A549 (cell line): ENCODE data around the gene CACNA1G. TPM values are rescaled to one million over a fixed set of nuclear protein-coding genes. Genes with fewer than 3 reads are reported as not detected.
A peak's percentile ranks its signal among the peaks of the same experiment; 100 is the strongest.

Experiments
- ATAC-seq, 2 experiments: fragments of 200-7000 bp in 1 of 2; fragments of >200 bp in 1 of 2; cut with Nextera tagmentation in 1 of 2; cut with Tn5 transposase in 1 of 2; 3 replicates each; pipeline versions ENCODE4 v1.8.0 to v1.9.1; 2018 to 2020; ENCODE audit warnings: mild to moderate bottlenecking in 1 of 2, moderate library complexity in 1 of 2
- CTCF ChIA-PET: fragments of 300-600 bp; sonication (Branson Sonifier 250); formaldehyde crosslinking; extraction: SDS; loops from one replicate; lab custom pipeline; 2021; ENCODE audit warnings: antibody characterized with exemption, inconsistent platforms; lab: Yijun Ruan, JAX
- POLR2A ChIA-PET: fragments of 350-600 bp; formaldehyde crosslinking; extraction: SDS; loops from one replicate; lab custom pipeline; 2021; ENCODE audit warnings: antibody characterized with exemption, inconsistent platforms; lab: Yijun Ruan, JAX
- DNase-seq, 2 experiments: peaks; one replicate each; pipeline versions ENCODE4 v3.0.0 to v3.0.0-alpha.2; 2011 to 2016; ENCODE audit warnings: low read depth in 1 of 2, low spot score in 1 of 2
- FAIRE-seq: peaks from 2 replicates; lab custom pipeline; 2011; peaks lifted over from hg19 to GRCh38; lab: Jason Lieb, UNC
- H3K27ac ChIP-seq, 2 experiments: fragments of >200 bp; sonication (Bioruptor Twin); formaldehyde crosslinking; 3 replicates each; pipeline ENCODE4 v1.5.1; 2016 to 2017
- H3K4me1 ChIP-seq: fragments of >200 bp; sonication (Bioruptor Twin); formaldehyde crosslinking; 3 replicates; pipeline ENCODE4 v1.6.1; 2016
- H3K4me2 ChIP-seq: fragments of >200 bp; sonication (Bioruptor Twin); formaldehyde crosslinking; 3 replicates; pipeline ENCODE4 v1.6.1; 2016
- H3K4me3 ChIP-seq: fragments of >200 bp; sonication (Bioruptor Twin); formaldehyde crosslinking; 3 replicates; pipeline ENCODE4 v1.5.1; 2016
- H3K9me3 ChIP-seq: fragments of >200 bp; sonication (Bioruptor Twin); formaldehyde crosslinking; 3 replicates; pipeline ENCODE4 v1.6.1; 2016
- BCL3 ChIP-seq: fragments of >200 bp; sonication (Bioruptor Twin); formaldehyde crosslinking; IDR thresholded peaks from 3 replicates; pipeline ENCODE4 v1.6.1; 2016
- CBX8 ChIP-seq: fragments of 200-600 bp; sonication (generic); IDR thresholded peaks from 2 replicates; pipeline ENCODE4 v1.6.1; 2016
- E2F6 ChIP-seq: IDR thresholded peaks from 2 replicates; pipeline ENCODE4 v1.6.1; 2012; ENCODE audit warnings: low read depth, borderline replicate concordance
- EP300 ChIP-seq, 2 experiments: fragments of >200 bp; sonication (Bioruptor Twin); formaldehyde crosslinking; IDR thresholded peaks; 2 replicates in 1 of 2; 3 replicates in 1 of 2; pipeline ENCODE4 v1.6.1; 2016 to 2017
- FOSB ChIP-seq: fragments of 250-450 bp; sonication (Bioruptor Pico); IDR thresholded peaks from 2 replicates; pipeline ENCODE4 v1.5.0; 2020; ENCODE audit warnings: mild to moderate bottlenecking, moderate library complexity
- FOXS1 ChIP-seq: fragments of 250-450 bp; sonication (Bioruptor Pico); IDR thresholded peaks from 2 replicates; pipeline ENCODE4 v1.5.0; 2020; ENCODE audit warnings: mild to moderate bottlenecking, moderate library complexity
- HOXB13 ChIP-seq: fragments of 250-450 bp; sonication (Bioruptor Pico); IDR thresholded peaks from 2 replicates; pipeline ENCODE4 v1.5.0; 2020; ENCODE audit warnings: low read depth, mild to moderate bottlenecking, moderate library complexity
- HOXB5 ChIP-seq: fragments of 250-450 bp; sonication (Bioruptor Pico); IDR thresholded peaks from 2 replicates; pipeline ENCODE4 v1.5.0; 2020; ENCODE audit warnings: mild to moderate bottlenecking, moderate library complexity
- JUN ChIP-seq, 2 experiments: fragments of >200 bp; sonication (Bioruptor Twin); formaldehyde crosslinking; IDR thresholded peaks; 2 replicates in 1 of 2; 3 replicates in 1 of 2; pipeline ENCODE4 v1.6.1; 2016 to 2017
- MAFK ChIP-seq: fragments of 450-650 bp; IDR thresholded peaks from 2 replicates; pipeline ENCODE4 v1.6.1; 2014; ENCODE audit not compliant: partially characterized antibody
- MAZ ChIP-seq: fragments of 150-350 bp; IDR thresholded peaks from 2 replicates; pipeline ENCODE4 v1.6.1; 2014; ENCODE audit warnings: antibody characterized with exemption, low read depth, low read length, borderline replicate concordance
- NPAS2 ChIP-seq: fragments of 250-450 bp; sonication (Bioruptor Pico); IDR thresholded peaks from 2 replicates; pipeline ENCODE4 v1.8.0; 2022; ENCODE audit warnings: mild to moderate bottlenecking, moderate library complexity, borderline replicate concordance
- PHF8 ChIP-seq: fragments of 200-600 bp; sonication (generic); IDR thresholded peaks from 2 replicates; pipeline ENCODE4 v1.6.1; 2016; ENCODE audit warnings: low read depth, mild to moderate bottlenecking, antibody characterized with exemption, moderate library complexity, borderline replicate concordance
- POLR2A ChIP-seq: IDR thresholded peaks from 2 replicates; pipeline ENCODE4 v1.6.1; 2012; ENCODE audit warnings: mild to moderate bottlenecking, low read length
- RARB ChIP-seq: fragments of 250-450 bp; sonication (Bioruptor Pico); IDR thresholded peaks from 2 replicates; pipeline ENCODE4 v1.8.0; 2021; ENCODE audit warnings: mild to moderate bottlenecking, moderate library complexity
- RCOR1 ChIP-seq: fragments of 150-350 bp; IDR thresholded peaks from 2 replicates; pipeline ENCODE4 v1.6.1; 2014; ENCODE audit warnings: antibody characterized with exemption, low read length, low read depth
- RFX5 ChIP-seq: fragments of 450-650 bp; IDR thresholded peaks from 2 replicates; pipeline ENCODE4 v1.7.1; 2014; ENCODE audit warnings: antibody characterized with exemption, mild to moderate bottlenecking, moderate library complexity
- RNF2 ChIP-seq: fragments of 200-600 bp; sonication (generic); IDR thresholded peaks from 2 replicates; pipeline ENCODE4 v1.6.1; 2016; ENCODE audit warnings: low read depth, mild to moderate bottlenecking, antibody characterized with exemption, moderate library complexity, borderline replicate concordance
- SMC3 ChIP-seq: fragments of >200 bp; sonication (Bioruptor Twin); formaldehyde crosslinking; IDR thresholded peaks from 3 replicates; pipeline ENCODE4 v1.6.1; 2018; ENCODE audit warnings: inconsistent platforms
- SREBF2 ChIP-seq: fragments of 450-650 bp; IDR thresholded peaks from 2 replicates; pipeline ENCODE4 v1.6.1; 2014; ENCODE audit warnings: mild to moderate bottlenecking, moderate library complexity
- TFCP2L1 ChIP-seq: fragments of 250-450 bp; sonication (Bioruptor Pico); IDR thresholded peaks from 2 replicates; pipeline ENCODE4 v1.5.0; 2021; ENCODE audit warnings: mild to moderate bottlenecking
- ZC3H11A ChIP-seq: fragments of 450-650 bp; IDR thresholded peaks from 2 replicates; pipeline ENCODE4 v1.6.1; 2014; ENCODE audit warnings: antibody characterized with exemption, mild to moderate bottlenecking
- WGBS: methylation state at CpG from one replicate; pipeline ENCODE4 v1.1.6; 2017; ENCODE audit errors: missing lambda C conversion rate; 5-methylcytosine and 5-hydroxymethylcytosine counted together
- polyA plus RNA-seq, 4 experiments: library from polyadenylated mRNA; depleted of rRNA in 3 of 4; stranded (reverse); fragments of >200 nt; fragmentation: RNase III in 1 of 4; extraction: RNeasy Plus Mini Kit Qiagen cat#74134 plus additional on column Dnase treatment in 1 of 4; gene quantifications; 2 replicates in 3 of 4; 3 replicates in 1 of 4; pipeline ENCODE4 v1.2.3, GENCODE V29; 2011 to 2017
- TF ChIP-seq, protein P1 (sequence below): fragments of 450-650 bp; IDR thresholded peaks from 2 replicates; pipeline ENCODE4 v1.6.1; 2014; ENCODE audit warnings: antibody characterized with exemption

The CACNA1G gene
- polyA plus RNA-seq, 2 of the 4 experiments (the other 2 are of a cell fraction): 4.0 to 8.9 TPM

- 3% methylated on average over 26 of the region's 88 CpGs for WGBS
- TF ChIP-seq RNF2 (peak; percentile 97), RARB (no peak)
- TF ChIP-seq, all 56 proteins: peak for 1
- no peak for DNase-seq
- Histone ChIP-seq H3K9me3 (no peaks in the 10 kb centered on the region), H3K4me2 (peak overlapping the region; percentile 96), H3K4me1 (peaks cover 37% of the 10 kb centered on the region), H3K4me3 (peak overlapping the region; percentile 69), H3K27ac (peak overlapping the region; percentile 59 to 88)
- FAIRE-seq: no peak
- no peak; a peak in 1 of 6 replicates for ATAC-seq
- CTCF ChIA-PET: interaction anchor here (0.7 to 8.1 kb wide), 12 partner anchors 10 to 144 kb away, joined by 3 to 99 read pairs (median 6); partner anchors contain the start of gene SPATA20
- POLR2A ChIA-PET: interaction anchor here (0.6 to 3.7 kb wide), 11 partner anchors 9 to 196 kb away, joined by 3 to 42 read pairs (median 7); partner anchors contain the start of genes ABCC3 and LUC7L3
Observed at GRCh38 chr17:50560931-50561745, 623 bp downstream of the CACNA1G start.

DNA sequence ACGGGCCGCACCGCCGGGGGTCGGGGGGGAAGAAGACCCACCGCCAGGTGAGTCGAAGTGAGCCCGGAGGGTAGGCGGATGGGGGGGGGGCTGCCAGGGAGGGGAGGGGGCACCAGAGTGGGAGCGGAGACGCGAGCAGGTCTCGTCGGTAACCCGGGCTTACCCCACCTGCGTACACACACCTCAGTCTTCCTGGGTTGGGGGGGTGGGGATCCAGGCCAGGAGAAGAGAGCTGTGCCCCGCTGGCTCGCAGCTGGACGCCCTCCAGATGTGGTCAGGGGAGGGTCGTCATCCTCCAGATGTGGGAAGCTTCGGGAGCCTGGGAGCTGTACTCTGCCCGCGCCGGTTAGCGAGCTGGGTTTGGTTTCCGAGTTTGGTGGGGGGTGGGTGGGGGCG lies 1.2 kb downstream of the CACNA1G start:
- peaks cover 37% of the 10 kb centered on the region for H3K4me1 ChIP-seq
- FAIRE-seq (no peak), DNase-seq (no peak), ATAC-seq (no peak)
- H3K4me2 ChIP-seq: peak overlapping the region; percentile 96
- peak overlapping the region; percentile 69 for H3K4me3 ChIP-seq
- ChIA-PET CTCF (interaction anchor here (0.7 to 8.1 kb wide), 13 partner anchors 9 to 221 kb away, joined by 3 to 99 read pairs (median 6); partner anchors contain the start of gene SPATA20), POLR2A (interaction anchor here (0.7 to 3.7 kb wide), 4 partner anchors 76 to 159 kb away, joined by 3 to 42 read pairs (median 11); no protein-coding TSS in a partner anchor)
- H3K27ac ChIP-seq: peak overlapping the region; percentile 59 to 88; a peak in 4 of 6 replicates
- H3K9me3 ChIP-seq: no peaks in the 10 kb centered on the region
- TF ChIP-seq JUN (IDR thresholded peaks at IDR 0.05): no peak
- TF ChIP-seq SREBF2: no peak
- TF ChIP-seq MAFK: no peak
- no peak for TF ChIP-seq FOXS1 (CRISPR knock-in tag)
- TF ChIP-seq PHF8: no peak
- TF ChIP-seq HOXB5 (CRISPR knock-in tag): no peak
- TF ChIP-seq MAZ: no peak
- TF ChIP-seq CBX8: no peak
- no peak for TF ChIP-seq TFCP2L1 (CRISPR knock-in tag)
- TF ChIP-seq FOSB (CRISPR knock-in tag): no peak
- TF ChIP-seq RFX5: no peak
- no peak for TF ChIP-seq RCOR1
- TF ChIP-seq BCL3: no peak
- 19% methylated on average over 18 of the region's 27 CpGs for WGBS

- ChIA-PET POLR2A (interaction anchor here (0.5 to 3.7 kb wide), 6 partner anchors 47 to 158 kb away, joined by 3 to 42 read pairs (median 6); partner anchors contain the start of gene LUC7L3), CTCF (interaction anchor here (0.6 to 8.1 kb wide), 25 partner anchors 8 to 280 kb away, joined by 3 to 99 read pairs (median 4); partner anchors contain the start of gene SPATA20)
- Histone ChIP-seq H3K4me2 (peak overlapping the region; percentile 96), H3K4me1 (peaks cover 37% of the 10 kb centered on the region), H3K4me3 (peak overlapping the region; percentile 69; the same call in 2 of the 3 replicates), H3K27ac (peak overlapping the region in 1 of 2 experiments; percentile 88; a peak in 4 of 6 replicates), H3K9me3 (no peaks in the 10 kb centered on the region)
- 67% methylated on average over 19 of the region's 22 CpGs for WGBS
- TF ChIP-seq POLR2A: no peak
- no peak for TF ChIP-seq SREBF2
- no peak for TF ChIP-seq NPAS2 (CRISPR knock-in tag)
- TF ChIP-seq, protein P1, sequence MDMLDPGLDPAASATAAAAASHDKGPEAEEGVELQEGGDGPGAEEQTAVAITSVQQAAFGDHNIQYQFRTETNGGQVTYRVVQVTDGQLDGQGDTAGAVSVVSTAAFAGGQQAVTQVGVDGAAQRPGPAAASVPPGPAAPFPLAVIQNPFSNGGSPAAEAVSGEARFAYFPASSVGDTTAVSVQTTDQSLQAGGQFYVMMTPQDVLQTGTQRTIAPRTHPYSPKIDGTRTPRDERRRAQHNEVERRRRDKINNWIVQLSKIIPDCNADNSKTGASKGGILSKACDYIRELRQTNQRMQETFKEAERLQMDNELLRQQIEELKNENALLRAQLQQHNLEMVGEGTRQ: no peak
- TF ChIP-seq HOXB5 (CRISPR knock-in tag): no peak
- no peak for TF ChIP-seq E2F6
- TF ChIP-seq HOXB13 (CRISPR knock-in tag): no peak
- no peak for TF ChIP-seq SMC3
- TF ChIP-seq FOXS1 (CRISPR knock-in tag): no peak
- TF ChIP-seq ZC3H11A: no peak
- TF ChIP-seq EP300 (IDR thresholded peaks at IDR 0.05): no peak
- no peak for FAIRE-seq
- ATAC-seq: no peak
- no peak for DNase-seq
Observed at GRCh38 chr17:50562242-50563091, 2.0 kb downstream of the CACNA1G start.
